HG02610 (cell line): ENCODE data around the gene PPP6R2.
A peak's percentile ranks its signal among the peaks of the same experiment; 100 is the strongest.

ENCODE experiments used
- ATAC-seq: cut with Tn5 transposase; IDR thresholded peaks from one replicate; pipeline ENCODE4 v1.9.1; 2021; ENCODE audit warnings: mild to moderate bottlenecking, moderate library complexity; ENCODE audit not compliant: unreplicated experiment

The PPP6R2 gene

GRCh38 chr22:50342651-50343540 is at the start of gene PPP6R2:
Gene PPP6R2 (plus strand): TSS chr22:50343327. CDS start chr22:50393909, 50,582 bp downstream.
- peak; percentile 56 for ATAC-seq

GRCh38 chr22:50293441-50294318 is 49.4 kb upstream of the PPP6R2 start:
- ATAC-seq, result no peak

- no peak for ATAC-seq
Observed at GRCh38 chr22:50294319-50294656, 48.8 kb upstream of the PPP6R2 start.

GRCh38 chr22:50296658-50297490 is 46.3 kb upstream of the PPP6R2 start:
- ATAC-seq, result no peak

GRCh38 chr22:50297510-50298265 is 45.4 kb upstream of the PPP6R2 start:
- ATAC-seq, result no peak

- ATAC-seq, result no peak
Observed at GRCh38 chr22:50298266-50298637, 44.9 kb upstream of the PPP6R2 start.

- ATAC-seq, result no peak
Observed at GRCh38 chr22:50298937-50299784, 44.0 kb upstream of the PPP6R2 start.

- ATAC-seq, result no peak
Observed at GRCh38 chr22:50299785-50300619, 43.1 kb upstream of the PPP6R2 start.

- ATAC-seq, result no peak
Observed at GRCh38 chr22:50300620-50301257, 42.4 kb upstream of the PPP6R2 start.

GRCh38 chr22:50301581-50301991 is 41.5 kb upstream of the PPP6R2 start:
- no peak for ATAC-seq

- ATAC-seq, result no peak
Observed at GRCh38 chr22:50302041-50302541, 41.0 kb upstream of the PPP6R2 start.

GRCh38 chr22:50302564-50302963 is 40.6 kb upstream of the PPP6R2 start:
- ATAC-seq, result no peak

- no peak for ATAC-seq
Observed at GRCh38 chr22:50303515-50303847, 39.6 kb upstream of the PPP6R2 start.

- ATAC-seq, result no peak
Observed at GRCh38 chr22:50303848-50304527, 39.1 kb upstream of the PPP6R2 start.

GRCh38 chr22:50304528-50305392 is 38.4 kb upstream of the PPP6R2 start:
- no peak for ATAC-seq

GRCh38 chr22:50305393-50305922 is 37.7 kb upstream of the PPP6R2 start:
- no peak for ATAC-seq
